ENCODE measurements around the gene ZC3H4. TPM values are rescaled to one million over a fixed set of nuclear protein-coding genes. Genes with fewer than 3 reads are reported as not detected.
A peak's percentile ranks its signal among the peaks of the same experiment; 100 is the strongest.

The ZC3H4 gene
- total and polyA plus RNA-seq, 2 of the 8 experiments (the other 6 are each of a cell fraction or from before 2014, with no cell fraction given): 6.6 to 92.0 TPM

DNA sequence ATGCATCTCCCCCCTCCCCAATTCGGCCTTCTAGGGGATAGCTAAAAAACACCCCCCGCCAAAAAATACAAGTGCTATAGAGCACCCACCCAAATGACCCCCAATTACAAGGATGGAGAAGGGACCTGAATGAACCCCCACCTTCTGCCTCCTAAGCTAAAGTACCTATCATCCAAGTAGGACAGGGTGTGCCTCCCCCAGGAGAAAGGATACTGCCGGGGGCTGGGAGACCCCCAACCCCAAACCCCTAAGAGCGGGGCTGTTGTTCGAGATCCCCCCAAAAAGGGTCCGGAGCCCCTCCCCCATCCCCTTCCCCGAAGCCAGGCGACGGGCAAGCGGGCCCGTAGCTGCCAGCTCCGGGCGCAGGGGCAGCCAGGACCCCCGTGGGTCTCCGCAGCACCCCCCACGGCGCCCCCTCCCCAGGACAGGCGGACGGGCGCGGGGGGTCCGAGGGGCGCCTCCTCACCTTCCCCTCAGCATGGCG, 1.9 kb downstream of the ZC3H4 start:
- 0 out of 4 replicates have a peak, but pooled peaks have one; percentile 14 to 32 for TF ChIP-seq HDAC2 (IDR thresholded peaks at IDR 0.05; ENCODE audit: borderline replicate concordance in 1 of 2, low read depth in 2 of 2, low read length in 2 of 2)
- TF ChIP-seq KDM5A (IDR thresholded peaks at IDR 0.05; ENCODE audit: low read length): no peak
- no peak for TF ChIP-seq SIN3A (conservative IDR thresholded peaks at IDR 0.05 in 1 of 2, IDR thresholded peaks at IDR 0.05 in 1 of 2; ENCODE audit: low read depth in 1 of 2, low read length in 2 of 2)
- no peak for TF ChIP-seq TAF7 (optimal IDR thresholded peaks at IDR 0.05; ENCODE audit: borderline replicate concordance, low read depth, low read length)
- no peak for TF ChIP-seq RAD21 (IDR thresholded peaks at IDR 0.05 in 1 of 2, conservative IDR thresholded peaks at IDR 0.05 in 1 of 2; ENCODE audit: low read depth in 2 of 2, low read length in 2 of 2)
- TF ChIP-seq, protein P1, sequence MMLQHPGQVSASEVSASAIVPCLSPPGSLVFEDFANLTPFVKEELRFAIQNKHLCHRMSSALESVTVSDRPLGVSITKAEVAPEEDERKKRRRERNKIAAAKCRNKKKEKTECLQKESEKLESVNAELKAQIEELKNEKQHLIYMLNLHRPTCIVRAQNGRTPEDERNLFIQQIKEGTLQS (IDR thresholded peaks at IDR 0.05; ENCODE audit: insufficient read depth, low read depth, low read length): no peak
- no peak for TF ChIP-seq NRF1 (IDR thresholded peaks at IDR 0.05; ENCODE audit: low read depth, low read length)
- peak; percentile 23 for TF ChIP-seq ASH2L (IDR thresholded peaks at IDR 0.05; ENCODE audit: low read length)
- FAIRE-seq (no peak), DNase-seq (ENCODE audit: low read depth in 1 of 2, low spot score in 2 of 2) (no peak)
- Histone ChIP-seq H4K8ac (ENCODE audit: extremely low read depth, insufficient read depth, low read length) (peak overlapping the region; percentile 81; the same call in 1 of the 2 replicates), H3K4me1 (replicated peaks in 1 of 4; ENCODE audit: control insufficient read depth in 3 of 4, insufficient read depth in 4 of 4, low read length in 3 of 4) (peaks cover 4 to 16% (median 15%) of the 10 kb centered on the region in 4 experiments; a peak in 6 of 7 replicates), H4K5ac (ENCODE audit: insufficient read length, low read depth, low read length) (peak overlapping the region; percentile 78), H3K36me3 (ENCODE audit: control insufficient read depth in 2 of 4, insufficient read depth in 4 of 4, low read length in 3 of 4) (peaks cover 0 to 24% (median 2%) of the 10 kb centered on the region in 4 experiments; a peak in 4 of 8 replicates), H3K9me3 (ENCODE audit: insufficient read depth in 2 of 2, low read depth in 1 of 2, low read length in 1 of 2) (no peaks in the 10 kb centered on the region), H3K4me3 (ENCODE audit: extremely low read depth in 1 of 4, insufficient read depth in 2 of 4, low read depth in 3 of 4, low read length in 4 of 4) (peak overlapping the region; percentile 88 to 94 (median 90)), H3K18ac (ENCODE audit: extremely low read depth, low read length) (peak overlapping the region; percentile 86; the same call in 1 of the 2 replicates), H2AK5ac (ENCODE audit: low read depth, low read length) (0 out of 2 replicates have a peak overlapping the region, but pooled peaks have one; percentile 14), H2BK15ac (ENCODE audit: low read length) (no peak overlapping the region), H3K4me2 (ENCODE audit: insufficient read depth in 1 of 2, low read depth in 2 of 2, low read length in 2 of 2) (peak overlapping the region; percentile 73 to 88), H2BK20ac (ENCODE audit: low read length) (no peak overlapping the region; the same call in 1 of the 2 replicates), H3K9ac (replicated peaks in 1 of 4; ENCODE audit: extremely low read depth in 1 of 4, low read depth in 3 of 4, low read length in 3 of 4) (peak overlapping the region; percentile 94 to 99 (median 96)), H3K23me2 (ENCODE audit: low read depth, low read length) (peaks cover 12% of the 10 kb centered on the region), H2BK12ac (ENCODE audit: low read depth, low read length) (no peak overlapping the region), H3K4ac (replicated peaks; ENCODE audit: insufficient read length, low read depth, low read length) (peak overlapping the region; percentile 89), H3K14ac (ENCODE audit: insufficient read length) (peak overlapping the region; percentile 70), H4K91ac (replicated peaks; ENCODE audit: insufficient read length, low read length) (peak overlapping the region; percentile 37), H3K23ac (ENCODE audit: insufficient read length) (no peak overlapping the region), H3K27me3 (replicated peaks in 1 of 4; ENCODE audit: control insufficient read depth in 3 of 4, extremely low read depth in 1 of 4, insufficient read depth in 3 of 4, low read length in 3 of 4) (no peaks in the 10 kb centered on the region), H3K27ac (ENCODE audit: low read depth, low read length) (peak overlapping the region; percentile 99), H4K20me1 (replicated peaks in 1 of 2; ENCODE audit: control insufficient read depth in 1 of 2, insufficient read depth in 2 of 2, low read length in 2 of 2) (no peaks in the 10 kb centered on the region), H3K56ac (replicated peaks; ENCODE audit: insufficient read length, low read depth, low read length) (peak overlapping the region; percentile 96), H3K79me2 (ENCODE audit: control insufficient read depth in 1 of 2, insufficient read depth in 2 of 2, low read length in 2 of 2) (peaks cover 5 to 50% of the 10 kb centered on the region in 2 experiments), H3K79me1 (ENCODE audit: low read depth, low read length) (peaks cover 5% of the 10 kb centered on the region; the same call in 1 of the 2 replicates), H2AFZ (ENCODE audit: low read length) (no peak overlapping the region), H2BK5ac (ENCODE audit: low read depth, low read length) (peak overlapping the region; percentile 95), H2BK120ac (replicated peaks; ENCODE audit: low read depth, low read length) (no peak overlapping the region)
- 0% methylated on average over 3 of the region's 24 CpGs; no CpG with 5 or more reads in 1 of the 2 experiments for WGBS, 2 experiments (ENCODE audit: extremely low coverage in 1 of 2, insufficient coverage in 1 of 2, insufficient read length in 1 of 2, insufficient replicate concordance in 2 of 2, low coverage in 1 of 2, low lambda C conversion rate in 2 of 2, missing lambda C conversion rate in 1 of 2)
- POLR2A ChIA-PET (ENCODE audit: partially characterized antibody): interaction anchor here (0.7 to 12.2 kb wide), 13 partner anchors 9 to 320 kb away, joined by 3 to 209 read pairs (median 5); partner anchors contain the start of gene SAE1
- CTCF ChIA-PET (ENCODE audit: partially characterized antibody): interaction anchor here (1.6 kb wide), 1 partner anchor 32 kb away, joined by 6 read pairs; no protein-coding TSS in a partner anchor
